PC-9 (cell line): Measurements from ENCODE around the gene MC5R. TPM values are rescaled to one million over a fixed set of nuclear protein-coding genes. Genes with fewer than 3 reads are reported as not detected.

Experiments
- BruUV-seq: library from RNA; stranded (reverse); fragments of 400-500 nt; replicated peaks from 2 replicates; lab custom pipeline; 2021; lab: Mats Ljungman, UMichigan
- CTCF ChIA-PET: fragments of 300-600 bp; sonication (Branson Sonifier 250); formaldehyde crosslinking; loops from one replicate; lab custom pipeline; 2022; ENCODE audit warnings: antibody characterized with exemption; lab: Charles Lee
- POLR2A ChIA-PET: fragments of 300-600 bp; sonication (Branson Sonifier 250); formaldehyde crosslinking; loops from one replicate; lab custom pipeline; 2022; ENCODE audit warnings: antibody characterized with exemption; ENCODE audit not compliant: unreplicated experiment; lab: Charles Lee
- DNase-seq, 2 experiments: peaks; one replicate each; pipeline versions ENCODE4 v3.0.0 to v3.0.0-alpha.2; 2015 to 2022; ENCODE audit warnings: mixed read lengths in 1 of 2
- H2AFZ ChIP-seq: fragments of 200-600 bp; sonication (generic); 2 replicates; pipeline ENCODE4 v1.8.1; 2017; ENCODE audit warnings: antibody characterized with exemption
- H3F3A ChIP-seq: fragments of 200-600 bp; sonication (generic); 2 replicates; pipeline ENCODE4 v1.8.1; 2017; ENCODE audit warnings: antibody characterized with exemption, mild to moderate bottlenecking, low read depth; ENCODE audit not compliant: insufficient read depth
- H3K27ac ChIP-seq: fragments of 200-600 bp; sonication (generic); 2 replicates; pipeline ENCODE4 v1.6.1; 2016; ENCODE audit warnings: mixed run types
- H3K27me3 ChIP-seq: fragments of 200-600 bp; sonication (generic); 2 replicates; pipeline ENCODE4 v1.6.1; 2016; ENCODE audit warnings: low read depth, mixed run types; ENCODE audit not compliant: insufficient read depth
- H3K36me3 ChIP-seq: fragments of 200-600 bp; sonication (generic); 2 replicates; pipeline ENCODE4 v1.6.1; 2016; ENCODE audit warnings: low read depth, mixed run types
- H3K4me1 ChIP-seq: fragments of 200-600 bp; sonication (generic); replicated peaks from 2 replicates; pipeline ENCODE4 v1.6.1; 2016; ENCODE audit warnings: mixed run types; ENCODE audit not compliant: insufficient read depth
- H3K4me2 ChIP-seq: fragments of 200-600 bp; sonication (generic); 2 replicates; pipeline ENCODE4 v1.6.1; 2017; ENCODE audit warnings: mixed run types
- H3K4me3 ChIP-seq: fragments of 200-600 bp; sonication (generic); 2 replicates; pipeline ENCODE4 v1.6.1; 2016; ENCODE audit warnings: mixed run types
- H3K79me2 ChIP-seq: fragments of 200-600 bp; sonication (generic); 2 replicates; pipeline ENCODE4 v1.6.1; 2017; ENCODE audit warnings: low read depth, mixed run types
- H3K9me2 ChIP-seq: fragments of 200-600 bp; sonication (generic); 2 replicates; pipeline ENCODE4 v1.8.1; 2017; ENCODE audit warnings: mild to moderate bottlenecking; ENCODE audit not compliant: insufficient read depth
- H3K9me3 ChIP-seq: fragments of 200-600 bp; sonication (generic); 2 replicates; pipeline ENCODE4 v1.8.1; 2016; ENCODE audit warnings: low read depth; ENCODE audit not compliant: insufficient read depth
- H4K20me1 ChIP-seq: fragments of 200-600 bp; sonication (generic); 2 replicates; pipeline ENCODE4 v1.8.1; 2017; ENCODE audit not compliant: insufficient read depth
- CTCF ChIP-seq: fragments of 200-600 bp; sonication (generic); conservative IDR thresholded peaks from 2 replicates; pipeline ENCODE4 v1.6.1; 2017; ENCODE audit warnings: mixed run types, antibody characterized with exemption, mild to moderate bottlenecking, moderate library complexity
- EZH2 ChIP-seq: fragments of 200-600 bp; sonication (generic); IDR thresholded peaks from 2 replicates; pipeline ENCODE4 v1.8.0; 2017; ENCODE audit warnings: antibody characterized with exemption, low read depth
- intact Hi-C: fragments of 100-400 bp; cut with micrococcal nuclease; formaldehyde crosslinking; loops from one replicate; pipeline ENCODE4 v1.10.0; 2022; ENCODE audit not compliant: unreplicated experiment
- total RNA-seq: library from RNA; stranded (reverse); gene quantifications from 2 replicates; pipeline ENCODE4 v1.2.3, GENCODE V29; 2021

The MC5R gene
- total RNA-seq, 1 experiment from 2014 or later, result not detected

DNA sequence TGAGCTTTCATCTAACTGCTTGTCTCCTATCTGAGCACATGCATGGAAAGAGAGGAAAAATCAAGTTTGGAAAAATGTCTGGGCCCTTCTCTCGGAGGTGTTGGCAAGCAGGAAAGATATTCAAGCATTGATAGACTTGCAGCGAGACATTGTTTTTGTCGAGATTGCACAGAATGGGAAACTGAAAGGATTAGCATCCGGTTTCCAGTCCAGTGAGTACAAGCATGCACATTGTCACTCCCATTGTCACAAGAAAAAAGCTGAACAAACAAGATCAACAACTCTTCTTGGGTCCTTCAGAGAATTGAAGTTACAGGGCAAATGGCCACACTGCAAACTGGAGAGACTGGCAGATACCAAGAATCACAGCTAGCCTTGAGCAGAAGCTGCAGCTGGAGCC lies 19.6 kb upstream of the MC5R start:
- no peak overlapping the region for H2AFZ ChIP-seq
- no peak overlapping the region for H3K4me3 ChIP-seq
- no peaks in the 10 kb centered on the region for H3K79me2 ChIP-seq
- H3K27ac ChIP-seq, result no peak overlapping the region
- H3K36me3 ChIP-seq, result no peaks in the 10 kb centered on the region
- H3K9me2 ChIP-seq, result no peaks in the 10 kb centered on the region
- H4K20me1 ChIP-seq, result no peaks in the 10 kb centered on the region
- ChIA-PET POLR2A (no interaction called here), CTCF (no interaction called here)
- intact Hi-C loops, result loop anchor here (10.0 kb wide), 3 partner anchors 250 to 650 kb away; no protein-coding TSS in a partner anchor
- no TSS peak for BruUV-seq
- no peaks in the 10 kb centered on the region for H3K9me3 ChIP-seq
- TF ChIP-seq CTCF (no peak), EZH2 (no peak)
- no peaks in the 10 kb centered on the region for H3K27me3 ChIP-seq
- no peak for DNase-seq
- no peaks in the 10 kb centered on the region for H3F3A ChIP-seq
- H3K4me2 ChIP-seq, result no peak overlapping the region
- peaks cover 8% of the 10 kb centered on the region for H3K4me1 ChIP-seq

GRCh38 chr18:13808294-13809042 lies 15.5 kb upstream of the MC5R start:
- BruUV-seq, result no TSS peak
- no peaks in the 10 kb centered on the region for H3K79me2 ChIP-seq
- no peak for DNase-seq
- TF ChIP-seq CTCF, result no peak
- TF ChIP-seq EZH2, result no peak
- H3K9me2 ChIP-seq, result no peaks in the 10 kb centered on the region
- POLR2A ChIA-PET, result interaction anchor here (0.6 kb wide), 1 partner anchor 75 kb away, joined by 7 read pairs; no protein-coding TSS in a partner anchor
- H3K4me3 ChIP-seq, result no peak overlapping the region
- CTCF ChIA-PET, result interaction anchor here (1.0 kb wide), 1 partner anchor 11 kb away, joined by 4 read pairs; no protein-coding TSS in a partner anchor
- no peaks in the 10 kb centered on the region for H3F3A ChIP-seq
- intact Hi-C loops, result loop anchor here (10.0 kb wide), 3 partner anchors 254 to 654 kb away; no protein-coding TSS in a partner anchor
- no peak overlapping the region for H2AFZ ChIP-seq
- no peaks in the 10 kb centered on the region for H3K9me3 ChIP-seq
- 0 out of 2 replicates have a peak overlapping the region, but pooled peaks have one; percentile 29 for H3K4me2 ChIP-seq
- H3K27ac ChIP-seq, result no peak overlapping the region
- H3K36me3 ChIP-seq, result no peaks in the 10 kb centered on the region
- peaks cover 19% of the 10 kb centered on the region for H3K4me1 ChIP-seq
- no peaks in the 10 kb centered on the region for H4K20me1 ChIP-seq
- no peaks in the 10 kb centered on the region for H3K27me3 ChIP-seq

DNA sequence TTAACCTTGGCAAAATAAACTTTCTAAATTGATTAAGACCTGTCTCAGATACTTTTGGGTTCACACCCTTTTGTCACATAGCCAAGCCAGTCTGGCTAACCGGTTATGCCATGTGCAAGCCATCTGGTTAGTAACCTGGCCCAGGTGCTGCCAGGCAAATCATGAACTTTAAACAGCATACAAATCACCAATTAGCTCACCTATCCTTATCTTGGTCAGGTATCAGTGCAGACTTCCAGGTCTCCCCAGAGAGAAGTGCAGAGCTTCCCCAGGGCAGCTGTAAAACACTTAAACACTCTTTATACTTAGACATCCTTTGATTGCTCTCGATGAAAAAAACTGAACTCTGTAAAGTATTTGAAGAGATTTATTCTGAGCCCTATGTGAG lies 14.9 kb upstream of the MC5R start:
- no peak overlapping the region for H2AFZ ChIP-seq
- H3K79me2 ChIP-seq, result no peaks in the 10 kb centered on the region
- TF ChIP-seq CTCF (no peak), EZH2 (no peak)
- POLR2A ChIA-PET, result interaction anchor here (0.6 kb wide), 3 partner anchors 62 to 228 kb away, joined by 3 to 7 read pairs (median 4); no protein-coding TSS in a partner anchor
- H3K4me2 ChIP-seq, result peak overlapping the region; percentile 29; the same call in 1 of the 2 replicates
- H3K9me2 ChIP-seq, result no peaks in the 10 kb centered on the region
- no peak overlapping the region for H3K4me3 ChIP-seq
- no peak overlapping the region for H3K27ac ChIP-seq
- intact Hi-C loops, result loop anchor here (10.0 kb wide), 3 partner anchors 254 to 654 kb away; no protein-coding TSS in a partner anchor
- H4K20me1 ChIP-seq, result no peaks in the 10 kb centered on the region
- no TSS peak for BruUV-seq
- peak; percentile 60 to 76 for DNase-seq
- H3K9me3 ChIP-seq, result no peaks in the 10 kb centered on the region
- CTCF ChIA-PET, result interaction anchor here (1.0 kb wide), 1 partner anchor 12 kb away, joined by 4 read pairs; no protein-coding TSS in a partner anchor
- peaks cover 19% of the 10 kb centered on the region for H3K4me1 ChIP-seq
- H3K27me3 ChIP-seq, result no peaks in the 10 kb centered on the region
- H3K36me3 ChIP-seq, result no peaks in the 10 kb centered on the region
- no peaks in the 10 kb centered on the region for H3F3A ChIP-seq
